ENCODE data around the gene RIMS3.
"Not testable (repeated sequence)": the region's sequence is repeated elsewhere in the genome, so short reads cannot be mapped to it uniquely, and the experiment has no call there.

RIMS3 gene

DNA sequence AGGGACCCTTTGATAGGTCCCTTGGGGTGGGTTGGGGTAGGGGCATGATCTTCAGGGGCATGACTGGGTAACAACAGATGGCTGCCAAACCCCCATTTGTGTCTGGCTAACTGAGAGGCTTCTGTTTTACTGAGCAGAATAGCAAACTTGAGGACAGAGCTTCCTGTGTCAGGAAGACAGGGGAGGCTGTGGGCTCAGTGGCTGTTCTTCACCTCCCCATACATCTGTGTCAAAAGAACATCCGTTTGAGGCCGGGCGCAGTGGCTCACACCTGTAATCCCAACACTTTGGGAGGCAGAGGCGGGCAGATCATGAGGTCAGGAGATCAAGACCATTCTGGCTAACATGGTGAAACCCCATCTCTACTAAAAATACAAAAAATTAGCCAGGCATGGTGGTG lies 35.9 kb downstream of the RIMS3 start:
- not testable (repeated sequence) for DNase-seq

GRCh38 chr1:40628903-40629292 lies 36.6 kb downstream of the RIMS3 start:
- DNase-seq, result no peak

- DNase-seq, result no peak
Observed at GRCh38 chr1:40627987-40628902, 37.2 kb downstream of the RIMS3 start.

GRCh38 chr1:40626383-40626770 lies 39.1 kb downstream of the RIMS3 start:
- DNase-seq, result no peak

DNA sequence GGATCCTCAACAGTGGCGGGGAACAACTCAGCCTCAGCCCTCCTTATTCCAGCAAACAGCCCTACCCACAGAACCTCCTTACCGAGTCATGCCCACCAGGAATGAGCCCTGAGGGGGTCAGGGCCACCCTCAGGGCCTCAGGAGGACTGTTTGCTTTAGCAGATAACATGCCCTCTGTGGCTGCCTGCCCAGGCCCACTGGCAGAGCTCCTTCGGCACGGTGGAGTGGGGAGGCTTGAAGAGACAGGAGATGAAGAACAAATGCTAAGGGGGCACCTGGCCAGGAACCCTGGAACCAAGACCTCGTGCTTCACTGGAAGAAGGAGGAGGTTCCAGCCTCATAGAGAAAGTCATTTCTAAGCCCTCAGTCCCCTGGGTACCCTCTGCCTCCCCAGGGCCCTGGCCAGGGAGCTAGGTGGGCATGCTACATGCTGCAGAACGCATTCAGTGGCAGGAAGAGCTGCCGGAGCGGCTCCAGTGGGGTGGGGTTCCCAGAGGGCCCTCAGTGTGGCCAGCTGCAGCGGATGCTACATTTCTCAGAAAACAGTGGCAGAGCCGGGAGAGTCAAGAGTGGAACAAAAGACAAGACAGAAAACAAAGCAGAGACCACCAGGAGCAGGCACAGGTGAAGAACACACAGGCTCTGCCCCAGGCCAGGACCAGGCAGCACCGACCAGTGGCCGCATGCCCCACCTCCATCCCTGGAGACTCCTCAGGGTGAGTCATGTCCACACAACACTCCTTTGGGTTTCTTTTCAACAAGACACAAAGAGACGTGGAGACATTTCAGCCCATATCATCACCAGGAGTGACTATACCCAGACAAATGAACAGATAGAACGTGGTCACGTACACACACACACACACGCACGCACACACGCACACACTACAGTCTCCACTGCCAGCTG lies 39.8 kb downstream of the RIMS3 start:
- DNase-seq, result no peak

GRCh38 chr1:40625076-40625475 lies 40.4 kb downstream of the RIMS3 start:
- no peak for DNase-seq

GRCh38 chr1:40622936-40623629 lies 42.4 kb downstream of the RIMS3 start:
- DNase-seq, result no peak

DNA sequence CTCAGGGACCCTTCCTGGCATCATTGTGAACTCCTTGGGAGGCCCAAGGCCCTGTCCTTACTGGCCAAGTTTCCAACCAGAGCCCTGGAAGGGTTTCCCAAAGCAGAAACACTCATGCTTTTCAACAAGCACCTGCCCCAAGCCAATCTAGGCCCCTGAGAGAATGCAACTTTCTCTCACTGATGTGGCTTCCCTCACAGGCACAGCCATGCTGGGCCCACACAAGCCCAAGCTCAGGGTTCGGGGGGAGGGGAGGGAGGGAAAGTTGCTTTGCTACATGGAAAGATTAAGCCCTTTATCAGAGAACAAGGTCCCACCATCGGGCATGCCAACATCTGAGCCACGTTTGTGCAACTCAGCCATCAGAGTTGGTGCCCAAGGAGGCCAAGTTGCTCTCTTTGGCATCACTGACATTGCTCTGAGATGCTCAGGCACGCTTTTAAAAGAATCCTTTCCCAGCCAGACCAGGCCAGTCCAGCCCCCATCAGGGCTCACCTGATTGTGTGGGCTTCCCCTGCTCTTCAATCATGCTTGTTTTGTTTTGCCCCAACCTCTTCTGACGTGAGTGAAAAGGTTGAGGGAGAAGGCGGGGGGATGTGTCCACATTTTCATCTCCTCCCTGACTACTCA lies 43.5 kb downstream of the RIMS3 start:
- DNase-seq, result no peak

GRCh38 chr1:40620586-40621210 lies 44.8 kb downstream of the RIMS3 start:
- DNase-seq, result no peak

- DNase-seq, result no peak
Observed at GRCh38 chr1:40620150-40620549, 45.3 kb downstream of the RIMS3 start.

GRCh38 chr1:40618108-40618507 lies 47.4 kb downstream of the RIMS3 start:
- no peak for DNase-seq

DNA sequence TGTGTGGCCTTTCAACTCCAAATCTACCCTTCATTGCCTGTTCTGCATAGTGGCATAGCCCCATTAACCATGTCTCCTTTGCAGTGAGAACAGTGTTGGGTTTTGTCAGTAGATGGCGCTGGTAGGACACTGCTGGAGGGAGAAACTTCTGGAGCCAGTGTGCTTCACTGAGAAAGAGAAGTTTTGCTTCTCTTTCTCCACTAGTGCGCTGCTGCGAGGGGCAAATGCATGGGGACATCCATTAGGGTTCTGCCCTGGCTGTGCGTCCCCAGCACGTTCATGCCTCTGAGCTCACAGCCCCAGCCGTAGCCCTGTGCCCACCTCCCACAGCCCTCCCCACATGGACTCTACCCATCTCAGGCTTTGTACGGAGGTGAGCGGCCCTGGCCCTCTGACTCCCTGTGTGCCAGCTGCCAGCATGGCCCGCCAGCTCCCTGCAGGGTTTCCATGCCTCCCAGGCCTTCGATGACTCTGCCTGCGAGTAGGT lies 53.1 kb downstream of the RIMS3 start:
- DNase-seq, result peak; percentile 75

DNA sequence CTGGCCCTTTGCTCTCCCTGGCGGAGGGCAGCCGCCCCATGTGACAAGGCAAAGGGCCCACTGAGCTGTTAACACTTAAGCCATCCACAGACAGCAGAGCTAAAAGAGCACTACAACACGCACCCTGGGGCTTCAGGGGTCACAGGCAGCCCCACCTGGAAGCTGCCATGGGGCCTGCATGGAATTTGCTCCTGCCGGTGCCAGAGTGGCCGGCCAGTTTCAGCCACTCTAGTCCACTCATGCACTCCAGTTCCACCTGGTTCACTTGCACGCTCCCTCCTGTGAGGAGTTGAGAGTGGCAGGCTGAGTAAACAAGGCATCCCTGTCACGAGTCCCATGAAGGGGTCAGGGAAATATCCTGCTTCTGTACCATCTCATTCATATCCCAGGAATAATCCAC lies 55.3 kb downstream of the RIMS3 start:
- DNase-seq, result no peak

DNA sequence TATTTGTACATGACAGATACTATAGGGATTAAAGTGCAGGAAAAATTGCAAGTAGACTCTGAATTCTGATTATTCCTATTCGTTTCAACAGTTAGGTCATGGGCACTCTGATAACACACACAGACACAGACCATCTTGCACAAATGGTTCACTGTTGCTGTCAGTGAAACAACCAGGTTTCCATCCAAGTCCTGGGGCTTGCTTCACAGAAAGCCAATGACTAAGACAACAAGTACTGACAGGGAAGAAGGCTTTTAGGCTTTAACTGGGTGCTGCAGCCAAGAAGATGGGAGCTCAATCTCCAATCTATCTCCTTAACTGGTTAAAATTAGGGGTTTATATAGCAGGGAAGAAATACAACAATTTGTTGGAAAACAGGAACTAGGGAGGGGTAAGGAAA lies 57.6 kb downstream of the RIMS3 start:
- no peak for DNase-seq

DNA sequence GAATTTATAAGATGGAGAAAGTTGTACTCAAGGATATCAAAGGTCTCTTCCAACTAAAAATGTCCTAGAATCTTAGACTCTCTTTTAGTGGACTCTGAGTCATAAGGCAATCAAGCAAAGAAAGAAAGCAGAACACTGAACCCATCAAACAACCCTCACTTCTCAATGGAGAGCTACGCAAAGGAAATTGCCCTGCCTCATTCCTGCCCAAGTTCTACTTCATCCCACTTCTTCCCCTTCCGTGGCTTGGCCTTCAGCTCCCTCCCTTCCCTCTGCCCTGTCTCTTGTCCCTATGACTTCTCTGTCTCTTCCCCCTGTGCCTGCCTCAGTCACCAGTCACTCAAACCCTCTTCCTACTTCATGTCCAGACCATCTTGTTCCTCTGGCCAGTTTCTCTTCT lies 58.5 kb downstream of the RIMS3 start:
- no peak for DNase-seq

GRCh38 chr1:40606194-40606593 lies 59.3 kb downstream of the RIMS3 start:
- no peak for DNase-seq

DNA sequence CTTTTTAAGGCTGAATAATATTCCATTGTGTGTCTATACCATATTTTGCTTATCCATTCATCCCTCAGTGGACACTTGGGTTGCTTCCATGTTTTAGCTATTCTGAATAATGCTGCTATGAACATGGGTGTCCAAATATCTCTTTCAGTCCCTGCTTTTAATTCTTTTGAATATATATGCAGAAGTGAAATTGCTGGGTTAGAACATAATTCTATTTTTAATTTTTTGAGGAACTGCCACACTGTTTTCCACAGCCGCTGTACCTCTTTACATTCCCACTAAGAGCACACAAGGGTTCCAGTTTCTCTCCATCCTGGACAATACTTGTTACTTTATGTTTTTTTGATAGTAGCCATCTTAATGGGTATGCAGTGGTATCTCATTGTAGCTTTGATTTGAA lies 65.6 kb downstream of the RIMS3 start:
- no peak for DNase-seq

DNA sequence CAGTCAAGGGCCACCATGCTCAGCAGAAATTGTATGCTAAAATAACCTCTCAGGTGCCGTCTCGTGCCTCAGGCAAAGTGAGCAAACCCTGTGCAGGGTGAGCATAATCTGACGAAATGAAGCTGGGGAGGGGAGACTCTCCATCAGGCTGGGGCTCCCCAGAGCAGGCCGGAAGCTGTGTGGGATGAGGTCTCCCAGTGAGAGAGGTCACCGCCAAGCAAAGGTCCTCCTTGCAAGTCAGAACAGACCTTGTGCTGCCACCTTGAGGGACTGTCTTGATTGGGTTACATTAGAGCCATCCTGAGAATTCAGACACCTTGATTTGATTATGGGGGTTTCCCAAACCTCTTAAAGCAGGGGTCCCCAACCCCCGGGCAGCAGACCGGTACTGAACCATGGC lies 69.9 kb downstream of the RIMS3 start:
- DNase-seq, result no peak

GRCh38 chr1:40594187-40594531 lies 71.3 kb downstream of the RIMS3 start:
- no peak for DNase-seq

GRCh38 chr1:40593449-40594186 lies 71.9 kb downstream of the RIMS3 start:
- DNase-seq, result no peak

GRCh38 chr1:40592107-40592803 lies 73.2 kb downstream of the RIMS3 start:
- DNase-seq, result peak; percentile 25
